Astrocyte of the spinal cord (primary cell): Measurements from ENCODE around the gene KIAA0408.
A peak's percentile ranks its signal among the peaks of the same experiment; 100 is the strongest.

Experiments used
- DNase-seq: peaks from one replicate; pipeline ENCODE4 v3.0.0; 2011; ENCODE audit warnings: low read depth, low spot score
- H3K4me3 ChIP-seq: 2 replicates; pipeline ENCODE4 v1.5.1; 2011; ENCODE audit warnings: low read depth, mild to moderate bottlenecking, low read length, moderate library complexity
- in situ Hi-C: cut with HindIII; loops from 2 replicates; pipeline ENCODE4 v1.10.0; 2017; ENCODE audit warnings: low sequenced_read_pairs
- TF ChIP-seq, protein P1 (sequence below): IDR thresholded peaks from 2 replicates; pipeline ENCODE4 v1.5.1; 2012; ENCODE audit warnings: low read depth, mild to moderate bottlenecking, low read length, inconsistent platforms

KIAA0408 gene

DNA sequence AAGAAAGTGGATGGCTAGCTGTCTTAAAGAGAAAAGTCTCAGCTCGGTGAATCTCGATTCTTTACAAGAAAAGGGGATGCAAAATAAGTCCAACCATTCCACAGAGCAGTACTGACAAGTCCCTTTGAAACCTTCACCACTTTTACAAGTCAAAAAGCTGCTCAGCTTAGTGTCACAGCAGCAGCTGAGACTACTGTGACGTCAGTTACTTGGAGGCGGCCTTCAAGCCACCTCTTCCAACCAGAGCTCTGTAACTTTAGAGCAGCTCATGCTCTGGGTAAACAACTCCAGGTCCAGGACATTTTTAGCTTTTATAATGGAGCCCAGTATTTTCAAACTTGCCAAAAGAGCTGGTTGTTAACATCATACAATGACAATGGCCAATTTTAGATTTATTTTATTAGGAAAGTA lies at the start of gene KIAA0408:
TSS of gene KIAA0408 (minus strand) at position 159 of the 411 bp plus-strand sequence. CDS start 5,408 bp downstream, outside the sequence.
- TF ChIP-seq, protein P1, sequence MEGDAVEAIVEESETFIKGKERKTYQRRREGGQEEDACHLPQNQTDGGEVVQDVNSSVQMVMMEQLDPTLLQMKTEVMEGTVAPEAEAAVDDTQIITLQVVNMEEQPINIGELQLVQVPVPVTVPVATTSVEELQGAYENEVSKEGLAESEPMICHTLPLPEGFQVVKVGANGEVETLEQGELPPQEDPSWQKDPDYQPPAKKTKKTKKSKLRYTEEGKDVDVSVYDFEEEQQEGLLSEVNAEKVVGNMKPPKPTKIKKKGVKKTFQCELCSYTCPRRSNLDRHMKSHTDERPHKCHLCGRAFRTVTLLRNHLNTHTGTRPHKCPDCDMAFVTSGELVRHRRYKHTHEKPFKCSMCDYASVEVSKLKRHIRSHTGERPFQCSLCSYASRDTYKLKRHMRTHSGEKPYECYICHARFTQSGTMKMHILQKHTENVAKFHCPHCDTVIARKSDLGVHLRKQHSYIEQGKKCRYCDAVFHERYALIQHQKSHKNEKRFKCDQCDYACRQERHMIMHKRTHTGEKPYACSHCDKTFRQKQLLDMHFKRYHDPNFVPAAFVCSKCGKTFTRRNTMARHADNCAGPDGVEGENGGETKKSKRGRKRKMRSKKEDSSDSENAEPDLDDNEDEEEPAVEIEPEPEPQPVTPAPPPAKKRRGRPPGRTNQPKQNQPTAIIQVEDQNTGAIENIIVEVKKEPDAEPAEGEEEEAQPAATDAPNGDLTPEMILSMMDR, result no peak
- peak; percentile 63 for DNase-seq
- in situ Hi-C loops, result no loop called here
- no peak within 1 kb of the TSS for H3K4me3 ChIP-seq

- TF ChIP-seq, protein P1, result no peak
- in situ Hi-C loops, result no loop called here
- DNase-seq, result no peak
- no peak overlapping the region for H3K4me3 ChIP-seq
Measured at GRCh38 chr6:127506894-127507293, 47.7 kb upstream of the KIAA0408 start.

GRCh38 chr6:127503022-127503421 lies 43.8 kb upstream of the KIAA0408 start:
- no peak for DNase-seq
- TF ChIP-seq, protein P1, result no peak
- H3K4me3 ChIP-seq, result no peak overlapping the region
- in situ Hi-C loops, result no loop called here

- TF ChIP-seq, protein P1, result no peak
- in situ Hi-C loops, result no loop called here
- H3K4me3 ChIP-seq, result no peak overlapping the region
- no peak for DNase-seq
Measured at GRCh38 chr6:127497410-127497809, 38.2 kb upstream of the KIAA0408 start.

DNA sequence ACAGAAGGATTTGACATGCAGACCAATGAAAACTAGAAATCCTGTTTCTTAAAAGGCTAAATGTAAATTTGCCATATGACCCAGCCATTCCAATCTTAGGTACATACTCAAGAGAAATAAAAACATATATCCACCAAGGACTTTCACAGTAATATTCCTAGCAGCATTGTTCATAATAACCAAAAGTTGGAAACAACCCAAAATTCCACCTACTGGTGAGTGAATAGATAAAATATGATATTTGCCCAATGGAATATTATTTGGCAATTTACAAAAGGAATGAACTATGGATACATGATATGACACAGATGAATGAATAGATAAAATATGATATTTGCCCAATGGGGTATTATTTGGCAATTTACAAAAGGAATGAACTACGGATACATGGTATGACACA lies 37.3 kb upstream of the KIAA0408 start:
- H3K4me3 ChIP-seq, result no peak overlapping the region
- DNase-seq, result no peak
- in situ Hi-C loops, result no loop called here
- TF ChIP-seq, protein P1, result no peak

- no peak overlapping the region for H3K4me3 ChIP-seq
- in situ Hi-C loops, result no loop called here
- DNase-seq, result no peak
- TF ChIP-seq, protein P1, result no peak
Measured at GRCh38 chr6:127494240-127494767, 35.1 kb upstream of the KIAA0408 start.
